Amygdala (tissue), 56 donors: ENCODE measurements around the gene HSPA12B.
A peak's percentile ranks its signal among the peaks of the same experiment; 100 is the strongest.

Experiments
- DNase-seq, 56 donors: peaks; one replicate each; lab custom pipeline; 2025; lab: John Stamatoyannopoulos, UW

The HSPA12B gene

GRCh38 chr20:3760655-3761348 lies 28.3 kb downstream of the HSPA12B start:
- DNase-seq: no peak

- no peak for DNase-seq
Observed at GRCh38 chr20:3763671-3764601, 31.5 kb downstream of the HSPA12B start.

- DNase-seq: no peak
Observed at GRCh38 chr20:3764659-3765058, 32.2 kb downstream of the HSPA12B start.

GRCh38 chr20:3765171-3765882 lies 32.8 kb downstream of the HSPA12B start:
- DNase-seq: peak in 1 of 56 donors; percentile 27

- no peak for DNase-seq
Observed at GRCh38 chr20:3766422-3767109, 34.1 kb downstream of the HSPA12B start.

GRCh38 chr20:3767110-3767426 lies 34.6 kb downstream of the HSPA12B start:
- DNase-seq: no peak

- peak; percentile 64 to 100 (median 97) for DNase-seq
Observed at GRCh38 chr20:3767427-3768341, 35.2 kb downstream of the HSPA12B start, which contains the start of gene ADISSP. ADISSP (minus strand) TSS chr20:3767753; CDS start chr20:3760100, 7,653 bp downstream.

GRCh38 chr20:3768342-3769130 lies 36.1 kb downstream of the HSPA12B start:
- peak in 46 of 56 donors; percentile 29 to 84 (median 70) for DNase-seq

GRCh38 chr20:3771552-3772058 lies 39.1 kb downstream of the HSPA12B start:
- DNase-seq: no peak

- no peak for DNase-seq
Observed at GRCh38 chr20:3775457-3776108, 43.1 kb downstream of the HSPA12B start.

GRCh38 chr20:3777381-3777715 lies 44.9 kb downstream of the HSPA12B start:
- no peak for DNase-seq

GRCh38 chr20:3777716-3778629 lies 45.5 kb downstream of the HSPA12B start:
- DNase-seq: peak in 8 of 56 donors; percentile 15 to 58 (median 30)

GRCh38 chr20:3778976-3779375 lies 46.5 kb downstream of the HSPA12B start:
- DNase-seq: peak in 3 of 56 donors; percentile 16 to 30 (median 28)

- peak in 52 of 56 donors; percentile 27 to 90 (median 68) for DNase-seq
Observed at GRCh38 chr20:3781153-3781910, 48.8 kb downstream of the HSPA12B start, which contains the start of gene SPEF1. SPEF1 (minus strand) TSS chr20:3781448; CDS start chr20:3781287, 161 bp downstream.

- no peak for DNase-seq
Observed at GRCh38 chr20:3782597-3782996, 50.1 kb downstream of the HSPA12B start.

GRCh38 chr20:3783068-3783489 lies 50.6 kb downstream of the HSPA12B start:
- DNase-seq: no peak
